RPMI7951 (cell line): ENCODE measurements around the gene SPARC. TPM values are rescaled to one million over a fixed set of nuclear protein-coding genes. Genes with fewer than 3 reads are reported as not detected.
"Not testable (repeated sequence)": the region's sequence is repeated elsewhere in the genome, so short reads cannot be mapped to it uniquely, and the experiment has no call there.

Experiments
- DNase-seq: peaks from one replicate; pipeline ENCODE4 v3.0.0-alpha.2; 2012; ENCODE audit warnings: low read depth
- total RNA-seq: library from RNA; depleted of rRNA; stranded (reverse); fragments of >200 nt; shearing (Covaris generic); gene quantifications from 2 replicates; pipeline ENCODE4 v1.2.3, GENCODE V29; 2014

SPARC gene
- total RNA-seq, 1 experiment from 2014 or later: 3,437 TPM

DNA sequence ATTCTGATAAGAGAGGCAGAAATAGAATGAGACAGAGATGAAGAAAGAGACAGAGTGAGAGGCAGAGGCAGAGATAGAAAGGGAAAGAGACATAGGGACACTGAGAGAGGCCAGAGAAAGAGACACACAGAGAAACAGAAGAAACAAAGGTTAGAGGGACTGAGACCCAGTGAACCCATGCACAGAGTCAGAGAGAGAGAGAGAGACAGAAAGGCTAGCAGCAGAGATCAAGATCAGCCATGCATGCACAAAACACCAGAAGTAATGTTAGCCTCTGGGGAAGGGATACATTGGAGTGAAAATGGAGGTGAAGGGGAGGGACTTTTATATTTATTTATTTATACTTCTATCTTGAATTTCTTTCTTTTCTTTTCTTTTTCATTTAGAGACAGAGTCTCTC, 14.1 kb upstream of the SPARC start:
- DNase-seq: no peak

DNA sequence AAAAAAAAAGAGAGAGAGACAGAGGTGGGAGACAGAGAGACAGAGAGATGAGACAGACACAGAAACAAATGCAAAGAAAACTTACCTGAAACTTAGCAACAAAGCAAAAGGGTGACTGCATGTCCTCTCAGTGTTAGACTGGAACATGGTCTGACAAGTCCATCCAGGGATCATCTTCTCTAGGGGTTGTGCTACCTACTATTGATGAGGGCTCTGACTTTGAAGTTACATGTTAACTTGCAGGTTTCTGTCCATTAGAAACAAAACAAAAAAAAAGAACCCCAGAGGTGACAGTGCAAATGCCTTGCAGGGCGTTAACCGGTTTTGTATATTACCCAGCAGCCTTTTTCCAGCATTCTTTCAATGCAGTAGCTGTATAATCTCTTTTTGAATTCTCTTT, 13.6 kb upstream of the SPARC start:
- no peak for DNase-seq

DNA sequence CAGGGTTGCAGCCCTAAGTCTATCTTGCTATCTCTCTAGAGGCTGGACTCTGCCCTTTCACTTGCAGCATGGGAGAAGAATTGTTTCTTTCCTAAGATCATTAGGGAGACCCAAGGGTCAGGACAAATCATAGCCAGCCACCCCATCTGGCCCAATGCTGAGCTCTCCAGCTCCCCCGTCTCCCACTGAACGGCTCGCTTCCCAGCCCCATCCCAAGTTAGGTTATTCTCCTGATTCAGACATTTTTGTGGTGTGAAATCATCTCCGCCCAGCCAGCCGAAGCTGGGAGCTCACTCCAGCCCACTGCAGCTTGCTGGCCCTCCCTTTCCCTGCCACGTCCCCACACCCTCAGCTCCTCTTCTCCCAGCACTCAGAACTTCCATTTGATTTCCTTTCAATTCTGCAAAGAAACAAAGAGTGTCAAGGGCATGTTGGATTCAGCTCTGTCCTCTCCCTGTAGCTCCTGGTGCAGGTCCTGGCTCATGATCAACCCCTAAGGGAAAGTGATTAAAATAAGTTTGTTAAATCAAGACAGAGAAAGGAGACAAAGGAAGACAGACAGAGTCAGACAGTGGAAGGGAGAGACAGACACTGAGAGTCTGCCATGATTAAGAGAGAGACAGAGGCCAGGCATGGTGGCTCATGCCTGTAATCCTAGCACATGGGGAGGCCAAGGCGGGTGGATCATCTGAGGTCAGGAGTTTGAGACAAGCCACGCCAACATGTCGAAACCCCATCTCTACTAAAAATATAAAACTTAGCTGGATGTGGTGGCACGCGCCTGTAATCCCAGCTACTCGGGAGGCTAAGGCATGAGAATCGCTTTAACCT, 12.6 kb upstream of the SPARC start:
- peak; percentile 98 for DNase-seq

DNA sequence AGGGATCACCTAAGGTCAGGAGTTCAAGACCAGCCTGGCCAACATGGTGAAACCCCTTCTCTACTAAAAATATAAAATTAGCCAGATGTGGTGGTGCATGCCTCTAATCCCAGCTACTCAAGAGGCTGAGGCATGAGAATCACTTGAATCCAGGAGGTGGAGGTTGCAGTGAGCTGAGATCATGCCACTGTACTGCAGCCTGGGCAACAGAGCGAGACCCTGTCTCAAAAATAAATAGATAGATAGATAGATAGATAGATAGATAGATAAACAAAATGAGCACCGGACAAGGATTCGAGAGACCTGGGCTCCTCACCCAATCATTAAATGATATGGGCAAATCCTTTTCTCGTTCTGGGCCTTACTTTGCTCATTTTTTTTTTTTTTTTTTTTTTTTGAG, 11.4 kb upstream of the SPARC start:
- DNase-seq: not testable (repeated sequence)

DNA sequence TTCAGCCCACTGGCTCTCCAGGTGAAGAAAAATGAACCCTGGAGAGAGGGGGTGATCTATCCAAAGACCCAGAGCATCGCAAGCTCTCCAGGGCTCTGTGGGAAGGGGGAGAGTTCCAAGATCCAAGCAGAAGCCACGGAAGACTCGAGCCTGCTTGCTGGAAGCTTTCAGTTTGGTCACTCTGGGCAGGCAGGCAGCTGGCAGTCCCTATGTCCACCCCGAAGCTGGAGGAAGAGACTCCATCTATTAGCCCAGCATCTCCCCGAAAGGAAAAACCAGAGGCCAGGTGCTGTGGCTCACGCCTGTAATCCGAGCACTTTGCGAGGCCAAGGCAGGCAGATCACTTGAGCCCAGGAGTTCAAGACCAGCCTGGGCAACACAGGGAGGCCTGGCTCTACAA, 10.7 kb upstream of the SPARC start:
- no peak for DNase-seq

DNA sequence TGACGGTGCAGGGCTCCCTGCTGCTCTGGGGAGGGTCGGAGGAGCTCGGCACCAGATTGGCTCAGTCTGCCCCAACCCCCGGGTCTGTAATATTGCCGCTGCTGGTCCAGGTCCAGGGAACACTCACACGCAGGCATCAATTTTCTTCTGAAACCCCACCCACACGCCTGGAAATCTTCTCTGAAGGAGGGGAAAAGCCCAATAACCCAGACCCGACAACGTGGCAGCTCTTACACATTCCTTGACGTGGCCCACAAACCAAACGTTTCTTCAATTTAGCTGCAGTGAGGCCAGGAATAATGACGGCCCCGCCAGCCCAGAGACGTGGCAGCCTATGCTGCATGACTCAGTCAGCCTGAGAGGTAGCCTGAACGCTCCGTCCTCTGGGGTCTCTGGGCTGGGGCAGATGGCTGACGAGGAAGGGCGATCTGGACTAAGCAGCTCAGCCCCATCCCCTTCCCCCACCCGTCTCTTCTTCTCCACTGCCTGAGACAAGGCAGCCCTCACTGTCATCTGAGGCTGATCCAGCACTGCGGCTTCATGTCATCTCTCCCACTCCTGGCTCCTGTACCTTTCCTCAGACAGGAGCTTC, 9.9 kb upstream of the SPARC start:
- DNase-seq: no peak

DNA sequence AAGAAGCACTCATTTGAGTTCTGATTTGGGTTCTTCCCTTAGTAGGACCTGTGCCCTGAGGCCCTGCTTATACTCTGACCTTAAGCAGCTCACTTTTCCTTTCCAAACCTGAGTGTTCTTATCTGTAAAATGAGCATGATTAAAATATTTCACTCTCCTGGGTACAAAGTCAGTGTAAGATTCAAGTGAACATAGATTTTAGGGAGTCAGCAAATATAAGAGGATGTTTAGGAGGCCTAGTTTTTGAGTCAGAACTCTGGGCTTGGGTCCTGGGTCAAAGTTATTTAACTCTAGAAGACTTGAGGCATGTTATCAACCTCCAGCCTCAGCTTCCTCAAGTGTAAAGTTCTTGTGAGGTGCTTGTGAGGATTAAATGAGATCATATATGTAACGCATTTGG, 8.7 kb upstream of the SPARC start:
- DNase-seq: no peak

DNA sequence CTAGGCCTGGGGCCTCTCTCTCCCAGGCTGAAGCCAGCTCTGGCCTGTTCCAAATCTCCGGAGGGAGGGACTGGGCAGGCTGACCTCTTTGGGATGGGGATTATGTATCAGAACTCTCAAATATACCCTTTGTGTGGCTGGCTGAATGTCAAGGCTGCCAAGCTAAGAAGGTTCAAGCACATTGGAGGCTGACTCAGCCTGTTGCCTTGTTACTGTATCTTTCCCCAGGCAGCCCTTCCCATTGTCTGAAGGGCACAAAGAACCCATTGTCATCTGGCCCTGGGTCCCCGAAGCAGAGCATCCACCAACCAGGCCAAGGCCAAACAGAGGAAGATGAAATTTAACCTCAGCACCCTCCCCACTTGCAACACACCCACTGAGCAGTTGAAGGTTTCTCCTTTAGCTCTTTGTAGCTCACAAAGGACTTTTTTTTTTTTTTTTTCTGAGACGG, 7.3 kb upstream of the SPARC start:
- DNase-seq: peak; percentile 97

DNA sequence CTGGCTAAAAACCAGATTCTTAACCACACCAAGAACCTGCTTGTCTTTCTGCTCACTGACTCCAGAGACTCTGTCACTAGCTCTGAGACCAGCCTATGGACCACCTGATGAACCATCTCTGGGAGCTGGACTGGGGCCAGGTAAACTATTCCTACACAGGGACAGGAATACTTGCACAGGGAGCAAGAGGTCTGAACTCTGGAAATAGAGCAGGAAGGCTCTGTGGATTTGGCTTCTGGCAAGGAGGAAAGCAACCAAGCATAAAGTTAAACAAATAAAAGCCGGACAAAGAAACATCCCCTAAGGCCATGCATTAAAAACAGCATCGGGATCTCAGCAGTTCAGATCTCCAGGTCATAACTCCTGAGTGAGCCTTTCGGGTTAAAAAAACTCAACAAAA, 5.6 kb upstream of the SPARC start:
- peak; percentile 92 for DNase-seq

DNA sequence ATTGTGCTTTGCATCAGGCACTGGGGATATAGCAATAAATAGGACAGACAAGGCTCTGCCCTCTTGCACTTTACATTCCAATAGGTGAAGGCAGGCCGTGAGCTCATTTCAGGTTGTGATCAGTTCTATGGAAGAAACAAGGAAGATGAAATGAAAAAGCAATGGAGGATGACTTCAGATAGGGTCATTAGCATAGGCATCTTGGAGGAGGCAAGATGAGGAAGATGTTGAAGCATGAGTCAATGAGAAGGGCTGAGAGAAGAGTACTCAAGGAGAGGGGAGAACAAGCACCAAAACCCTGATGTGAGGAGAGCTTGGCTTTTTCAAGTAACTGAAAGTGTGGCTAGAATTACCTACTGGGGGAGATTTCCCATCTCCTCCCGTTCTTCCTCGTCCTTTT, 5.0 kb upstream of the SPARC start:
- no peak for DNase-seq

DNA sequence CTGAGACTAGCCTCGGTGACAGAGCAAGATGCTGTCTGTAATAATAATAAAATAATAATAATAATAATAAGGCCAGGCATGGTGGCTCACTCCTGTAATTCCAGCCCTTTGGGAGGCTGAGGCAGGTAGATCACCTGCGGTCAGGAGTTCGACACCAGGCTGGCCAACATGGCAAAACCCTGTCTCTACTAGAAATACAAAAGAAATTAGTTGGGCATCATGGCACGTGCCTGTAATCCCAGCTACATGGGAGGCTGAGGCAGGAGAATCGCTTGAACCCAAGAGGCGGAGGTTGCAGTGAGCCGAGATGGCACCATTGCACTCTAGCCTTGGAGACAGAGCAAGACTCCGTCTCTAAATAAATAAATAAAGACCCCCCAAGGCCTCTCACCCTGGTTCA, 2.9 kb upstream of the SPARC start:
- DNase-seq: not testable (repeated sequence)

DNA sequence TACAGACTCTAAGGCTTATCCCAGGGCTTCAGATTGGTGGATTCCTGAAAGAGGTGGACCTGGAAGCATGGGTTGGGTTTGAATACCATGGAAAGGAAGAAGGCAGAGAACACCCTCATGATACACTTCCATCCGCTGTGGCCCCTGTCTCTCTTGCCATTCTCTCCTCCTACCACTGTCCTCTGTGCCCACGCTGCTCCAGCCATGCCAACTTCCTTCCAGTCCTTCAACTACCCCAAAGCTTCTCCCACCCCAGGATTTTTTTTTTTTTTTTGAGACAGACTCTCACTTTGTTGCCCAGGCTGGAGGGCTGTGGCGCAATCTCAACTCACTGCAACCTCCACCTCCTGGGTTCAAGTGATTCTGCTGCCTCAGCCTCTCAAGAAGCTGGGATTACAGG, 1.7 kb upstream of the SPARC start:
- no peak for DNase-seq

DNA sequence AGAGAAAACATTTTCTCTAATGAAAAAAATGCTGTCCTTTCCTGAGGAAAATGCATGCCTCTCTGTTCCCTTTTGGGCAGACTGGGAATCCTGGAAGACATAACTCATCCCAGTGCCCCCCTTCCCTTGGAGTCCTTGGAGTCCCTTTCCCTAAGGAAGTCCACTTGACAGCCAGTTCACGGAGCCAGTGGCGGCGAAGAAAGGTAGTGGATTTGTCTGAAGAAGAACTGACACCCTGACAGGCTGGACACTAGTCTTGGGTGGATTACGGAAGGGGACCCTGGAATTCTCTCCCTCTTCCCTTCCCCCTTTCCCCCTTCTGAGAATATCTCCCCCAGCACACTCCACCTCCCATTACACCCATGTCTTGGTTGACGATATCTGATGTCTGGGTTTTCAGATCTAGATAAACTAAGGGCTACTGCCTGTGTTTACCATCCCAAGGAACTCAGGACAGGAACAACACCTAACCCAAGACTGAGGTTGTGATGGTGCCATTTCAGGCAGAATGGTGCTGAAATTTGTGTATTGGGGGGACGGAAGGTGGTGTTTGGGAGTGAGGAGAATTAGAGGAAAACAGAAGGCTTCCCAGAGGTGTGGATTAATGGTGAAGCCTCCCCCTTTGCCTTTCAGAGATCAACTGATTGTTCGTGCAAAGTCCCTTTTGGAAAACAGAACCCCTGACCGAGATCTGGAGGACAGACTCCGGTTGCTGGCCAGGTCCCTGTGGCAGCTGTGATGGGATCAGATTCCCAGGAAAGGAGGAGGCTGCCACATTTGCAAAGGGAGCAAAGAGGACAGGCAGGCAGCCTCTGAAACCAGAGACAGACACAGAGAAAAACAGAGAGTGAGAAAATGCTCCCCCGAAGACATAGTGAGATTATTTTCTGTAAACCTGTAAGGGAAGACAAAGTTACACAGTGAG, 704 bp downstream of the SPARC start:
- DNase-seq: no peak

DNA sequence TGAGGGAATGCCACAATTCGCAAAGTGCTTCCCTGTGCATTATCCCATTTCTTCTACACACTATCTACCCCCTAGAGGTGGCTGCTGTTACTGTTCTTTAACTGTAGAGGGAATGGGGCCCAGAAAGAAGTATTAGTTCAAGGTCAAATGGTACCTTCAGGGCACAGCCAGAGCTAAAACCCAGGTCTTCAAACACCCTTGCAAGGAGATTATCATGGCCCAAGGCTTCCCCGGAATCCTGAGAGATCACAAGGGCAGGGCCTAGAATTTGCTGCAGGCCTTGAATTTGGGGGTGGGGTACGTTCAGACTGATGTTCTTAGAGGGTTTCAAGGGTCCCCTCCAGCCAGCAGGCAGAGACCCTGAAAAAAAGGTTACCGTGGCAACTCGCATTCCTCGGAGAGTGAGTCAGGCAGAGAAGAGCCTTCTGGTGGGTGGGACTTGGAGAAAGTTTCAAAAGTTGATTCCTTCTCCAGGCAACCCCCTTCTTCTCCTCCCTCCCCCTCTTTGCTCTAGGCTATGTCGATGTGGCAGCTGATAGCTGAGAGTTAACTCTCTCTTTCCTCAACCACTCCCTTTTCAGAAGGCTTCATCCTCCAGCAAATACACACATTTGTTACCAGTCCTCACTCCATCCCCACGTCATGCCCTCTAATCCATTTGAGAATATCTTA, 1.9 kb downstream of the SPARC start:
- peak; percentile 98 for DNase-seq

DNA sequence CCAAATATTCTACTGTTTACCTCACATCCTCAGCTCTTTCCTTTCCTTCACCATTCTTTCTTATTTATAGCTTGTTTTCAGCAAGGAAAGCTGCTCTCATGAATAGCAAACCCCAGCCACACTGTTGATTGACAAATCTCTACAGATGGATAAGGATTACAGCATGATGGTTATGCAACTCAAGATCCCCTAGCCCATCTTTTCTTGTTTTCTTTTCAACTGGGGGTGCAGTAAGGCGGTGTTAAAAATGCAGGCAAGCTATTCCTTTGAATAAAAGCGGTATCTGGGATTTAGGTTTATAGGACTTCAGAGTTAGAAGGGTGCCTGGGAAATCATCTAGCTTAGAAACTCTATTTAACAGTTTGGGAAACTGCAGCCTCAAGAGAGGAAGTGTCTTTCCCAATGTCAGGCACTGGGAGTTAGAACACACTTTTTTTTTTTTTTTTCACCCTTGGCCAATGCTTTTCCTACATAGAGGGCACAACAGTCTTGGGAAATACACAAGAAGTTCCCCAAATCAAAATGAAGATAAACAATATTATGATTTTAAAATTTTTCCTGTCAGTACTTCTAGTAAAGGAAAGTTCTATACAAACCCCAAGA, 2.6 kb downstream of the SPARC start:
- no peak for DNase-seq

DNA sequence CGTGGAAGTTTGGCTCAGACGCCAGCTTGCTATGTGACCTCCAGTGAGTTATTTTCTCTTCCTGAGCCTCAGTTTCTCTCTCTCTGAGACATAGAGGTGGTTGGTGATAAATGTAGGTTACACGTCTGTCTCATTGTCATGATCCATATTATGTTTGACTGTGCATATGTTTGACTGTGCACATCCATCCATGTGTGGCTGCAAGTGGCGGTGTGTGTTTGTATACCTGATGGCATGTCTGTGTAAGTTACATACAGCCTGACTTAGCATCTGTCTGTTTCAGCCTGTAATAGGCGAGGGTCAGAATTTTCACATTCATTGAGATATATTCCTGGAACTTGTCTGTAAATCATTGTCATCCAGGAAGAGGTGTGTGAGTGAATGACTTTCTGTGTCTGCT, 3.3 kb downstream of the SPARC start:
- DNase-seq: no peak

DNA sequence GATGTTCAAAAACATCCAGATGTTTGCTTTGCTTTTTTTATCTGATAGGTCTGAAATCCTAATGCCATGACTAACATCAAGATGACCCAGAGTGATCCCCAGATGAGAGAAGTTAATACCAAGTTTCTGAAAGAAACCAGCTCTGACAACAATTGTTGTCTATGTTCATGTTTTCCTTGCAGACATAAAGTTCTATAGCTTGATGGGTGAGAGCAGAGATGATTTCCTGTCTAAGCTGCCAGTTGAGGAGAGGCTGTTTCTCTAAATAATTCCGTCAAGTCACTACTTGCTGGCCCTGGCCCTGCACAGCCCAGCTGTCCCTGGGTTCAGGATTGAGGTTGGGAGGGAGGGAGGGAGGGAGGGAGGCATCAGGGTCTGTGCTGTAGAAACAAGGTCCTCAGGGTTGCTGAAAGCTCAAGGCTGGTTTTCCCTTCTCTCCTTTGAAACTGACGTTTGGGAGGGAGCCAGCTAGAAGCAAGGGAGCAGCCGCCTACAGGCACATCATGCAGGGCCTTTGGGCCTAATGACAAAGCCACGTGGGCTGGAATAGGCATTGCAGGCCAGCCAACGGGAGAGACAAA, 3.9 kb downstream of the SPARC start:
- peak; percentile 63 for DNase-seq

DNA sequence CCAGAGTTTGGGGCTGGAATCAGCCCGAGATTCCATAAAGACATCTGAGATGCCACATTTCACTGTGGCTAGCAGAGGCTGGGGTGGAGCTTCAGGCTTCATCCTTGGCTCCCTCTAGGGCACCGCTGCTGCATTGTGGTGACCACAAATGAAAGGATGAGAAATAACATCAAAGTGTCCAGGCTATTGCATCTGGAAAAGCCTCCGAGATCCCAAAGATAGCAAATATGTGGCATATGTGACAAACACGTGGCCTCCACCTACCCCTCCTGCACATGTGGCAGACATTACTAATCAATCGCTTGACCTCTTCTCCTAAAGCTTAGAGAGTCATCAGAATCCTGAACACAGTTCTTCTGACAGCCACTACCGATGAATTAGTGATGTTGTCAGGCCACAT, 4.5 kb downstream of the SPARC start:
- DNase-seq: peak; percentile 96

DNA sequence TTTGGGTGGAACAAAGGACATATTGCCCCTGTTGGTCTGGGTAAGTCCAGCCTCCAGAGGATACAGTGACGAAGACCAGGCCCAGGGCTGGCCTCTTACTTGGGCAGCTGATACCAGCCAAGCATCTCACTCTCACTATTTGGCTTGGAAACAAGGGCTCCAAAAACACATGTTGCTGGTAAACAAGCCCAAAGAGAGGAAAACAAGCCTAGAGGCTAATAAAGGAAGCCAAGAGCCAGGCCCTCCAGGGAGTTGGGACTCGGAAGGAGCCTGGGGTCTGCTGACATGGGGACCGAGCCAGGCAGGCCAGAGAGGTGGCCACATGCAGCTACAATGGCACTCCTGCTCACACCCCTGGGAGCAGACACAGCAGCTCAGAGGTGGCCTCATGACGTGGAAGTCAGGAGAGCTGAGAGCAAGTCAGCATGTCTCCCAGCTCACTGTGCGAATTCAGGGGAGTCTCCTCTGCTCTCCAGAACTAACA, 5.7 kb downstream of the SPARC start:
- no peak for DNase-seq

DNA sequence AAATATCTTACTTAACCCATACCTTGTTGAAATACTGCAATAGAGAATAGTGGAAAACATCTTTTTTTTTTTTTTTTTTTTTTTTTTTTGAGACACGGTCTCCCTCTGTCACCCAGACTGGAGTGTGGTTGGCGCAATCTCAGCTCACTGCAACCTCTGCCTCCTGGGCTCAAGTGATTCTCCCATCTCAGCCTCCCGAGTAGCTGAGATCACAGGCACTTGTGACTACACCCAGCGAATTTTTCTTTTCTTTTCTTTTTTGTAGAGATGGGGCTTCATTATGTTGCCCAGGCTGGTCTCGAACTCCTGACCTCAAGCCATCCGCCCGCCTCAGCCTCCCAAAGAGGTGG, 6.6 kb downstream of the SPARC start:
- not testable (repeated sequence) for DNase-seq
